Right lobe of liver (tissue), 4 donors: Measurements from ENCODE around the gene CTSC.

Source experiments
- POLR2A ChIP-seq: fragments of 450-650 bp; IDR thresholded peaks from one replicate; pipeline ENCODE4 v1.6.1; 2017; ENCODE audit warnings: antibody characterized with exemption, mild to moderate bottlenecking
- TF ChIP-seq, protein P1 (sequence below), 4 donors: fragments of 200-600 bp in 3 of 4; fragments of 450-650 bp in 1 of 4; IDR thresholded peaks; one replicate each; pipeline versions ENCODE4 v1.5.1 to v1.8.0; 2016 to 2022; ENCODE audit warnings: antibody characterized with exemption in 4 of 4, mild to moderate bottlenecking in 2 of 4
- donor health status: DM: no; HTN: no; CAD: no.
- donor health status: DM: no; HTN: no; CAD: no.
- donor health status: DM: no; HTN: yes; CAD: no.

GRCh38 chr11:88252208-88252607 is 85.3 kb downstream of the CTSC start:
- TF ChIP-seq, protein P1, sequence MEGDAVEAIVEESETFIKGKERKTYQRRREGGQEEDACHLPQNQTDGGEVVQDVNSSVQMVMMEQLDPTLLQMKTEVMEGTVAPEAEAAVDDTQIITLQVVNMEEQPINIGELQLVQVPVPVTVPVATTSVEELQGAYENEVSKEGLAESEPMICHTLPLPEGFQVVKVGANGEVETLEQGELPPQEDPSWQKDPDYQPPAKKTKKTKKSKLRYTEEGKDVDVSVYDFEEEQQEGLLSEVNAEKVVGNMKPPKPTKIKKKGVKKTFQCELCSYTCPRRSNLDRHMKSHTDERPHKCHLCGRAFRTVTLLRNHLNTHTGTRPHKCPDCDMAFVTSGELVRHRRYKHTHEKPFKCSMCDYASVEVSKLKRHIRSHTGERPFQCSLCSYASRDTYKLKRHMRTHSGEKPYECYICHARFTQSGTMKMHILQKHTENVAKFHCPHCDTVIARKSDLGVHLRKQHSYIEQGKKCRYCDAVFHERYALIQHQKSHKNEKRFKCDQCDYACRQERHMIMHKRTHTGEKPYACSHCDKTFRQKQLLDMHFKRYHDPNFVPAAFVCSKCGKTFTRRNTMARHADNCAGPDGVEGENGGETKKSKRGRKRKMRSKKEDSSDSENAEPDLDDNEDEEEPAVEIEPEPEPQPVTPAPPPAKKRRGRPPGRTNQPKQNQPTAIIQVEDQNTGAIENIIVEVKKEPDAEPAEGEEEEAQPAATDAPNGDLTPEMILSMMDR (IDR thresholded peaks at IDR 0.05): no peak
- TF ChIP-seq POLR2A: no peak
